ENCODE data around the gene CACNG6.
"Not testable (repeated sequence)": the region's sequence is repeated elsewhere in the genome, so short reads cannot be mapped to it uniquely, and the experiment has no call there.

- TF ChIP-seq POLR2AphosphoS5 (IDR thresholded peaks at IDR 0.05): not testable (repeated sequence)
- TF ChIP-seq, protein P1, sequence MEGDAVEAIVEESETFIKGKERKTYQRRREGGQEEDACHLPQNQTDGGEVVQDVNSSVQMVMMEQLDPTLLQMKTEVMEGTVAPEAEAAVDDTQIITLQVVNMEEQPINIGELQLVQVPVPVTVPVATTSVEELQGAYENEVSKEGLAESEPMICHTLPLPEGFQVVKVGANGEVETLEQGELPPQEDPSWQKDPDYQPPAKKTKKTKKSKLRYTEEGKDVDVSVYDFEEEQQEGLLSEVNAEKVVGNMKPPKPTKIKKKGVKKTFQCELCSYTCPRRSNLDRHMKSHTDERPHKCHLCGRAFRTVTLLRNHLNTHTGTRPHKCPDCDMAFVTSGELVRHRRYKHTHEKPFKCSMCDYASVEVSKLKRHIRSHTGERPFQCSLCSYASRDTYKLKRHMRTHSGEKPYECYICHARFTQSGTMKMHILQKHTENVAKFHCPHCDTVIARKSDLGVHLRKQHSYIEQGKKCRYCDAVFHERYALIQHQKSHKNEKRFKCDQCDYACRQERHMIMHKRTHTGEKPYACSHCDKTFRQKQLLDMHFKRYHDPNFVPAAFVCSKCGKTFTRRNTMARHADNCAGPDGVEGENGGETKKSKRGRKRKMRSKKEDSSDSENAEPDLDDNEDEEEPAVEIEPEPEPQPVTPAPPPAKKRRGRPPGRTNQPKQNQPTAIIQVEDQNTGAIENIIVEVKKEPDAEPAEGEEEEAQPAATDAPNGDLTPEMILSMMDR (IDR thresholded peaks at IDR 0.05): not testable (repeated sequence)
Measured at GRCh38 chr19:53948611-53949010, 42.8 kb upstream of the CACNG6 start.

All from breast epithelium (tissue), 3 donors.